ENCODE data around the gene UHMK1.

DNA sequence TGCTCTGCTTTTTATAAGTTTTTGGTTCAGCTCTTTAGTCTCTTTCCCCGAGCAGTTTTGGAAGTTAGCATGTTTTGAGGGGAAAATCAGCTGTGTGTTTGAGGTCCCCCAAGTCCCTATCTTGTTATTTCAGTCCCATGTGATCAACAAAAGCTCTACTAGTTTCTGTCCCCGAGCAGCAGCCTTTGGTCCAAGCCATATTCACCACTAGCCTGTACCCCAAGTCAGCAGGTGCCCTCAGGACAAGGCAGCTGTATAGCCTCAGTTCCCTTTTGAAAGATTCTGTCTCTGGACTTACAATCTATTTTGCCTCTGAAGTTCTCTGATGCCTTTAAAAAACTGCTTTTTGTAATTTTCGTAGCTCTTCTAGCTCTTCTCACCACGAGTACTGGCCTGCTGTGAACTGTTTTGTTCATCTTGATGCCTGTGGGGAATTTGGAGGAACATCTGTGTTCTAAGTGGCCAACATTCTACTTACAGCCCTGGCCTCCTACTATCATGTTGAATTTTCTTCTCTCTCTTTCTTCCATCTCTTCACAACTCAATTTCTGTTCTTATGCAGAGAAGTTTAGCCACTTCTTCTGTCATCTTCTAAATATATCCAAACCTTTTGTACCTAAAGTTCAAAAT, 80.6 kb downstream of the UHMK1 start:
- no peak for TF ChIP-seq CTCF (IDR thresholded peaks at IDR 0.05; ENCODE audit: low read depth, low read length, poor library complexity, severe bottlenecking)
- TF ChIP-seq EZH2phosphoT487 (IDR thresholded peaks at IDR 0.05; ENCODE audit: borderline replicate concordance, low read length): no peak

Data from DOHH2 (cell line).